ENCODE data around the gene WFDC9. TPM values are rescaled to one million over a fixed set of nuclear protein-coding genes. Genes with fewer than 3 reads are reported as not detected.

The WFDC9 gene
- total RNA-seq, 1 experiment from 2014 or later, result not detected

- Histone ChIP-seq H2BK12ac (ENCODE audit: insufficient read length, low read depth, low read length) (no peak overlapping the region), H3K23ac (ENCODE audit: insufficient read length, low read depth, low read length) (no peak overlapping the region), H4K8ac (replicated peaks; ENCODE audit: insufficient read length, low read depth, low read length) (no peak overlapping the region), H3T11ph (ENCODE audit: low read length) (no peak overlapping the region), H3K27me3 (ENCODE audit: insufficient read depth, low read length) (no peaks in the 10 kb centered on the region), H3K9me3 (ENCODE audit: control insufficient read depth, low read depth, low read length) (no peaks in the 10 kb centered on the region), H3K4me2 (ENCODE audit: insufficient read depth, insufficient read length, low read length) (no peak overlapping the region), H4K91ac (ENCODE audit: insufficient read length, low read depth, low read length) (no peak overlapping the region), H2BK120ac (ENCODE audit: low read depth, low read length, poor library complexity, severe bottlenecking) (no peak overlapping the region), H3K23me2 (ENCODE audit: insufficient read length, low read depth, low read length, poor library complexity, severe bottlenecking) (no peaks in the 10 kb centered on the region), H4K20me1 (ENCODE audit: control insufficient read depth, insufficient read depth, insufficient read length) (no peaks in the 10 kb centered on the region), H3K79me2 (ENCODE audit: insufficient read depth, low read length) (no peaks in the 10 kb centered on the region), H3K79me1 (ENCODE audit: insufficient read depth, low read depth, low read length, poor library complexity, severe bottlenecking) (no peaks in the 10 kb centered on the region), H3K56ac (ENCODE audit: insufficient read length, low read depth, low read length) (no peak overlapping the region), H3K4ac (ENCODE audit: low read depth, low read length) (no peak overlapping the region), H3K14ac (ENCODE audit: insufficient read depth, low read length) (no peak overlapping the region), H2AK5ac (ENCODE audit: insufficient read length, low read length) (no peak overlapping the region), H2AFZ (ENCODE audit: low read length) (no peak overlapping the region), H4K5ac (ENCODE audit: insufficient read length, low read depth, low read length) (no peak overlapping the region), H3K27ac (ENCODE audit: insufficient read length, low read depth, low read length) (no peak overlapping the region), H2BK20ac (ENCODE audit: low read depth, low read length, poor library complexity, severe bottlenecking) (no peak overlapping the region), H3K9ac (ENCODE audit: extremely low read depth, insufficient read length, low read length) (no peak overlapping the region), H2BK5ac (ENCODE audit: insufficient read length, low read length) (no peak overlapping the region), H3K4me1 (ENCODE audit: insufficient read depth, low read length) (no peaks in the 10 kb centered on the region), H3K18ac (ENCODE audit: insufficient read length, low read depth, low read length) (no peak overlapping the region), H2BK15ac (ENCODE audit: low read depth, low read length) (no peak overlapping the region)
- peaks cover 4 to 19% of the 10 kb centered on the region in 2 experiments; a peak in 4 of 5 replicates for H3K9me3 Mint-ChIP-seq
- H3K27me3 Mint-ChIP-seq (ENCODE audit: low read depth), result no peaks in the 10 kb centered on the region; the same call in 1 of the 2 replicates
- peak; percentile 31 for DNase-seq
- H3K4me1 Mint-ChIP-seq, result no peaks in the 10 kb centered on the region; a peak in 1 of 4 replicates
- H3K27ac Mint-ChIP-seq, result no peak overlapping the region
- peaks cover 0 to 5% (median 4%) of the 10 kb centered on the region in 3 experiments; a peak in 3 of 7 replicates for H3K36me3 Mint-ChIP-seq (ENCODE audit: insufficient read depth in 1 of 3, low read depth in 3 of 3)
- WGBS (ENCODE audit: extremely low coverage, insufficient read length, low lambda C conversion rate), result no CpG with 5 or more reads among the region's 5 CpGs
- peak; percentile 92 for TF ChIP-seq CTCF (conservative IDR thresholded peaks at IDR 0.05)
- H3K4me3 Mint-ChIP-seq, result no peak overlapping the region
These were observed 38.4 kb downstream of the WFDC9 start for GRCh38 chr20:45592574-45593189.
